ENCODE data around the gene FOXE3. TPM values are rescaled to one million over a fixed set of nuclear protein-coding genes. Genes with fewer than 3 reads are reported as not detected.

Gene FOXE3
- total RNA-seq, 2 donors from 2014 or later, result not detected

DNA sequence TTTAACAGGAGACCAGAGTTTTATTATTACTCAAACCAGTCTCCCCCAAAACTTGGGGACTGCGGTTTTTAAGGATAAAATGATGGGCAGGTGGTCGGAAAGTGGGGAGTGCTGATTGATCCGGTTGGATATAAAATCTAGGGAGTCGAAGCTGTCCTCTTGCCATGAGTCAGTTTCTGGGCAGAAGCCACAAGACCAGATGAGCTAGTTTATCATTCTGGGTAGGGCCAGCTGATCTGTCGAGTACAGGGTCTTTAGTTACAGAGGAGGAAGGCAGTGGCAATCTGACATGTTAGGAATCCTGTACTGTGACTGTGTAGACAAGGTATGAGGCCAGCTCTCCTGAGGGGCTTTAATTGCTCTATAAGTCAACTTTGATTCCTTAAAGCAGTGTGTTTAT is 22.9 kb upstream of the FOXE3 start:
- H3K36me3 Mint-ChIP-seq, result no peaks in the 10 kb centered on the region
- H3K27ac Mint-ChIP-seq, result no peak overlapping the region
- no peaks in the 10 kb centered on the region for H3K9me3 Mint-ChIP-seq
- H3K27me3 Mint-ChIP-seq, result peaks cover 0 to 7% of the 10 kb centered on the region in 2 donors
- DNase-seq (ENCODE audit: low spot score) (no peak), ATAC-seq (no peak)
- no peaks in the 10 kb centered on the region for H3K4me1 Mint-ChIP-seq (ENCODE audit: low read depth in 2 of 2)
- no peak overlapping the region for H3K4me3 Mint-ChIP-seq

DNA sequence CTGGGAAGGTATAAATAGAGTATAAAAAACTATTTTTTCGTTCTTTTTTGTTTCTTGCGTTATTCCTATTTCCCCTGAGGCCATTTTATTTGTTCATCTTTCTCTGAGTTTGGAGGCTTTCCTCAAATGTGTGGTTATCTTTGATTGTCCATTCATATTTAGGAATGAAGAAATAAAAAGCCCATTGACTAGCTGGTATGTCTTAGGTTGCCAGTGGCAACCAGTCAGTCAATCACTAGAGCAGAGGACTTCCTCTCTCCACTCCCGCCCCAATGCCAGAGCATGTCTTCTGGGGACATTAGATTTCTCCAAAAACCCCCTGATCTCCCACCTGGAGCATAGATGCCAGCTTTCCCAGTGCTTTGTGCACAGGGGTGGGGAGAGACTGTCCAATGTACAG is 20.7 kb upstream of the FOXE3 start:
- DNase-seq (ENCODE audit: low spot score) (no peak), ATAC-seq (no peak)
- H3K9me3 Mint-ChIP-seq, result no peaks in the 10 kb centered on the region
- no peak overlapping the region for H3K4me3 Mint-ChIP-seq
- H3K27ac Mint-ChIP-seq, result no peak overlapping the region
- H3K4me1 Mint-ChIP-seq (ENCODE audit: low read depth in 2 of 2), result no peaks in the 10 kb centered on the region
- no peaks in the 10 kb centered on the region for H3K36me3 Mint-ChIP-seq
- H3K27me3 Mint-ChIP-seq, result peaks cover 0 to 7% of the 10 kb centered on the region in 2 donors

DNA sequence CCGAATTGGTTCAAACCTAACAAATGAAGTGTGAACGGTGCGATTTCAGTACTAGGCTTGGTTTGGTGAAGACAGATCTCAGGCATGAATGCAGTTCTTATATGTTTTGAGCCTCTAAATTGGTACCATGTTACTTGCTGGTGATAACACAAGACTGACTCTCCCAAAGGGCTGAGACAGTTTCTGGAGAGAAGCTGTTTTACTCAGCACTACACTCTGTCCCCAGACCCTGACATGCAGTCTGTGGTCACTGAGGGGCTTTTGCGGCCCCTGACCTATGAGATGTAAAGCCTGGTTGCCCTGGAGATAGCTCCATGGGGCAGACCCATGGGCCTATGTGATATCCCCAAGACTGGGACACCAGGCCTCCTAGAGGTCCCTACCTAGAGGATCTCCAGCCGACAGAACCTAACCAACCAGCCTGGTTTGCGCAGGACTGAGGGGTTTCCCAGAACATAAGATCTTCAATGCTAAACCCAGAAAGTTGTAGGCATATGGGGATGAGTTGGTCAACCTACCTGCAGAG is 19.4 kb upstream of the FOXE3 start:
- no peak overlapping the region for H3K27ac Mint-ChIP-seq
- ATAC-seq (no peak), DNase-seq (ENCODE audit: low spot score) (no peak)
- H3K36me3 Mint-ChIP-seq, result no peaks in the 10 kb centered on the region
- no peaks in the 10 kb centered on the region for H3K4me1 Mint-ChIP-seq (ENCODE audit: low read depth in 2 of 2)
- H3K27me3 Mint-ChIP-seq, result peaks cover 8 to 11% of the 10 kb centered on the region in 2 donors
- no peak overlapping the region for H3K4me3 Mint-ChIP-seq
- no peaks in the 10 kb centered on the region for H3K9me3 Mint-ChIP-seq

DNA sequence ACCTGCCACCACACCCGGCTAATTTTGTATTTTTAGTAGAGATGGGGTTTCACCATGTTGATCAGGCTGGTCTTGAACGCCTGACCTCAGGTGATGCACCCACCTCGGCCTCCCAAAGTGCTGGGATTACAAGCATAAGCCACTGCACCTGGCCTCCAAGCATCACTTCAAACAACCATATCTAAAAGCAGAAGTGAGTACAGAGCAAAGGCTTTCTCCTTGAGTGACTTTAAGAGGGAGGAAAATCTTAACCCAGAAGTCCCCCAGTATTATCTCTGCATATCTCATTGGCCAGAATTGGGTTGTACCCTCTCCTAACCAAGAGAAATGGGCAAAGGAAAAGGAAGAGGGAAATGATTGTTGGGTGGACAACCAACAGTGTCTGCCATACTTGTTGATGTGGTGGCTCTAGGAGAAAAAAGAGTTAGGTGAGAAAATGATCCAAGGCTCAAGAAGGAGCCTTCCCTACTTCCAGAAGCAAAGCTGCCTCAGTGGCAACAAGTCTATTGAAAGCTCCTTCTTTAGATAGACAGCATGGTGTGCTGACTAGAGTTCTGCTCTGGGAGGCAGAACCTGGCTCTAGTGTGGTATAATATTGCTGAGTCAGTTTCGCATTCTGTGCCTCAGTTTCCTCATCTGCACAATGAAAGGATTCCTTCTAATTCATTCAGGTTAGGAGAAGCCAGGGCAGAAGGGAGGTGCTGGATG is 16.8 kb upstream of the FOXE3 start:
- no peak overlapping the region for H3K27ac Mint-ChIP-seq
- H3K27me3 Mint-ChIP-seq, result peaks cover 8 to 13% of the 10 kb centered on the region in 2 donors
- DNase-seq (ENCODE audit: low spot score) (no peak), ATAC-seq (no peak)
- no peaks in the 10 kb centered on the region for H3K36me3 Mint-ChIP-seq
- no peaks in the 10 kb centered on the region for H3K4me1 Mint-ChIP-seq (ENCODE audit: low read depth in 2 of 2)
- no peak overlapping the region for H3K4me3 Mint-ChIP-seq
- no peaks in the 10 kb centered on the region for H3K9me3 Mint-ChIP-seq

DNA sequence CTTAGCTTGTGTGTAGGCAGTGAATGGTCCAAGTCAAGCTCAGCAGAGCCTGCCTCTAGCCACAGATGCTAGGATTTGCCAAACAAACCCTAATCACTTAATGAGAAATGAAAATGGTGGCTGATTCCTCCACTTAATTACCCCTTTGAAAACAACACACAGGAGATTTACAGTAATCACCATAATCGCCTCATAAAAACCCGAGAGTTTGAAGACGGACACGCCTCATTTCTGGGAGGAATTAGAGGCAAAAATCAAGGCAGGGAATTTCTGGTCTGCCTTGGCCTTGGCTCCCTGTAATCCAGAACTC is 16.3 kb upstream of the FOXE3 start:
- H3K27ac Mint-ChIP-seq, result no peak overlapping the region
- ATAC-seq (no peak), DNase-seq (ENCODE audit: low spot score) (no peak)
- peaks cover 8 to 13% of the 10 kb centered on the region in 2 donors for H3K27me3 Mint-ChIP-seq
- H3K4me3 Mint-ChIP-seq, result no peak overlapping the region
- H3K36me3 Mint-ChIP-seq, result no peaks in the 10 kb centered on the region
- H3K4me1 Mint-ChIP-seq (ENCODE audit: low read depth in 2 of 2), result no peaks in the 10 kb centered on the region
- H3K9me3 Mint-ChIP-seq, result no peaks in the 10 kb centered on the region

DNA sequence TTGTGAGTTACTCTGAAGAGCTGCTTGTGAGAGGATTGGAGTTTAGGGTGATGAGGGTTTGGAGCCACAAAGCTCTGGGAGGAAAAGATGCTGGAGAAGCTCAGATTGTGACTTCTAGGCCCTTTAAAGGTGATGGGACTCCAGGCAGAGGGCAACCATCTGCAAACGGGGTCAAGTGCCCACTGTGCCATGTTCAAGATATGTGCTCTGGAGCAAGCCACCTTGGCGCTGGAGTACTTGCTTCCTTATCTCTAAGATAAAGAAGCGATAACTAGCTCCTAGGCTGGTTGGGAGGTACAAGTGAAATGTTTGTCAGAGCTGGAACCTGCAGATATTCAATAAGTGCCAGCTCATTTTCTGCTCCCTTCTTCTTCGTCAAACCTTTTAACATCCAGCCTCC is 14.3 kb upstream of the FOXE3 start:
- H3K27me3 Mint-ChIP-seq, result peaks cover 7 to 13% of the 10 kb centered on the region in 2 donors
- H3K9me3 Mint-ChIP-seq, result no peaks in the 10 kb centered on the region
- no peak for DNase-seq (ENCODE audit: low spot score)
- H3K27ac Mint-ChIP-seq, result no peak overlapping the region
- no peak for ATAC-seq
- no peaks in the 10 kb centered on the region for H3K36me3 Mint-ChIP-seq
- no peak overlapping the region for H3K4me3 Mint-ChIP-seq
- no peaks in the 10 kb centered on the region for H3K4me1 Mint-ChIP-seq (ENCODE audit: low read depth in 2 of 2)

DNA sequence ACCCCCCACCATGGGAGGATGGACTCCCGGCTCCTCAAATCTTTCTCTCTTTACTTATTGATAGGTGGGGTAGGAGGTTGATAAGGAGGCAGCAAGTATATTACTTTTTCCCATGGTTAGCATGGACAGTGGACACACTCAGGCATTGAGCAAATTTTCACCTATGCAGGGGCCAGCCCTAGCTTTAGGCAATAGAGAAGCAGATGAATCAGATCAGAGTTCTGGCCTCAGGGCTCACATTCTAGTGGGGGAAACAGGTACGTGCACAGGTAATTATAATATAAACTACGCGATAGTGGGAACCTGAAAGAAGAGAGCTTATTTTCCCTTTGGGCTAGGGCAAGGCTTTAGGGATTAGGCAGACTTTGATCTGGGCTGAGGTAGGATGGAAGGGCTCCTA is 13.5 kb upstream of the FOXE3 start:
- H3K9me3 Mint-ChIP-seq, result no peaks in the 10 kb centered on the region
- no peak for ATAC-seq

DNA sequence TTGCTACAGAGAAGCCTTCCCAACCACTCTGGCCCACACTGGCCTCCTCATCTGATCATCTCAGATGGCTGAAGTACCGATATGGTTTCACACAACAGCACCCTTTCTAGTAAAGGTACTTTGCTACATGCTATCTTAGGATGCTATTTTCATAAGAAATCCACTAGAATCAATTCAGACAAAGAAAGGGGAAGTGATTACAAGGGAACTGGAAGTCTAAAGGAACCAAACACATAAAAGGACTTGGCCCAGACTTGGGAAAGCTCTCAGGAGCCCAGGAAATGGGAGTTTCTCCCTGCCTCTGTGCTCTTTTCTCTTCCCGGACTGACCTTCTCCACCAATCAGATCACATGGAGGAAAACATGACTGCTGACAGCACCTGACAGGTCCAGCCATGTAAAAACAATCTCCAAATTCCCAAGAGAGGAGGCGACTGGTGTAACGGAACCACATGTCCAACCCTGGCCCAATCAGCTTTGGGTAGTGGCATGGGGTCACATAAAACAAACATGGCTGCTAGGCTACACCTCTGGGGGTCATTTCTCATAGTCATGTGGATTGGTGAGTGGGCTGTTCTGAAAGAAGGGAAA is 12.7 kb upstream of the FOXE3 start:
- Mint-ChIP-seq H3K9me3 (no peaks in the 10 kb centered on the region), H3K27ac (no peak overlapping the region), H3K4me1 (ENCODE audit: low read depth in 2 of 2) (no peaks in the 10 kb centered on the region), H3K4me3 (no peak overlapping the region), H3K36me3 (no peaks in the 10 kb centered on the region), H3K27me3 (peaks cover 7 to 13% of the 10 kb centered on the region in 2 donors)
- DNase-seq (ENCODE audit: low spot score) (no peak), ATAC-seq (no peak)

More for the DNA sequence above, 13.5 kb upstream of the FOXE3 start:
- Mint-ChIP-seq H3K27me3 (peaks cover 7 to 13% of the 10 kb centered on the region in 2 donors), H3K4me1 (ENCODE audit: low read depth in 2 of 2) (no peaks in the 10 kb centered on the region), H3K36me3 (no peaks in the 10 kb centered on the region), H3K4me3 (no peak overlapping the region), H3K27ac (no peak overlapping the region)
- no peak for DNase-seq (ENCODE audit: low spot score)

DNA sequence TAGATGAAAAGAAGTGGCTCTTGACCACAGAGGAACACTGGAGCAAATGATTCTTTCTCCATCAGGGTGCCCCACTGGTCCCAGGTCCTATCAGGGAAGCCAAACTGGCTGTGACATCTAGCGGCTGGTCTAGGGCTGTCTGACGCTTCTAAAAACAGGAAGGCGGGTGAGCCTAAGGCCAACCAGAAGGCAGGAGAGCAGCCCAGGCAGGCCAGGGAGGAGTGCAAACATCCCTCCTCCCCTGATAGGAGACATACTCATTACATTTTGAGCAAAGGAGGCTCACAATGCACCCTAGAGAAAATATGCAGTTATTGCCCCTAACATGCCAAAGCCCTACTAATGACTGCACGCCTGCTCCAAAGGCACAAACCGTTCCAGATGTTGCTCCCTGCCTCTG is 10.4 kb upstream of the FOXE3 start:
- no peak for ATAC-seq
- Mint-ChIP-seq H3K9me3 (no peaks in the 10 kb centered on the region), H3K4me1 (ENCODE audit: low read depth in 2 of 2) (no peaks in the 10 kb centered on the region), H3K4me3 (no peak overlapping the region), H3K27ac (no peak overlapping the region), H3K36me3 (no peaks in the 10 kb centered on the region), H3K27me3 (peaks cover 9 to 13% of the 10 kb centered on the region in 2 donors)
- DNase-seq (ENCODE audit: low spot score), result no peak

DNA sequence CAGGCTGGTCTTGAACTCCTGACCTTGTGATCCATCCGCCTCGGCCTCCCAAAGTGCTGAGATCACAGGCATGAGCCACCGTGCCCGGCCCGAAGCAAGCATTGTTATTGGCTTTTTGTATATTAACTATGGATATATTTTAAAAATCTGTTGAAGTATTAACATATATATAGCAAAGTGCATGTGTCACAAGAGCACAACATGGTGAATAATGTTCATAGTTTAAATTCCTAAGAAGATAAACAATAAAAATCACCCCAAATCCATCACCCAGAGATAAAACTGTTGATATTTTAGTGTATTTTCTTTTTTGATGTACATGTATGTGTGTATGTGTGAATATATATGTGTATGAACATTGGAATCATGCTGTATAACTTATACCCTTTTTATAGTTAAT is 9.1 kb upstream of the FOXE3 start:
- ATAC-seq (no peak), DNase-seq (ENCODE audit: low spot score) (no peak)
- no peaks in the 10 kb centered on the region for H3K4me1 Mint-ChIP-seq (ENCODE audit: low read depth in 2 of 2)
- H3K27ac Mint-ChIP-seq, result no peak overlapping the region
- H3K27me3 Mint-ChIP-seq, result peaks cover 5% of the 10 kb centered on the region in 2 donors
- H3K4me3 Mint-ChIP-seq, result no peak overlapping the region
- H3K36me3 Mint-ChIP-seq, result no peaks in the 10 kb centered on the region
- H3K9me3 Mint-ChIP-seq, result no peaks in the 10 kb centered on the region

DNA sequence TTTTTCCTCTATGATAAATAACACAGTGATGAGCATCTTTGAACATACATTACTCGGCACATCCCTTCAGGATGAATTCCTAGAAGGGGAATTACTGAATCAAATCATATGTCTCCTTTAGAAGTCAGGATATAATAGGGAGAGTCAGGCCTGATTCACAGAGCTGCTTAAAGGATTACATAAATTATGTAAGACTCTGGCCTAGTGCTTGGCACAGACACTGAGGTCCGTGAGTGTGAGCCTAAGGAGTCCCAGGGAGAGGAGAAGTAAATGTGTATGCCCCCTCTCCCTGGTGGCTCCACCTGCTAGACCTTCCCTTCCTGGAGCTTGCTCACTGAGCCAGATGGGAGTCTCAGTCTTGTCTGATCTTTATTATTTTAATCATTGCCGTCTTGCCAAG is 8.6 kb upstream of the FOXE3 start:
- Mint-ChIP-seq H3K4me3 (no peak overlapping the region), H3K9me3 (no peaks in the 10 kb centered on the region), H3K36me3 (no peaks in the 10 kb centered on the region), H3K27ac (no peak overlapping the region), H3K4me1 (ENCODE audit: low read depth in 2 of 2) (no peaks in the 10 kb centered on the region), H3K27me3 (peaks cover 5% of the 10 kb centered on the region in 2 donors)
- ATAC-seq, result no peak
- no peak for DNase-seq (ENCODE audit: low spot score)

DNA sequence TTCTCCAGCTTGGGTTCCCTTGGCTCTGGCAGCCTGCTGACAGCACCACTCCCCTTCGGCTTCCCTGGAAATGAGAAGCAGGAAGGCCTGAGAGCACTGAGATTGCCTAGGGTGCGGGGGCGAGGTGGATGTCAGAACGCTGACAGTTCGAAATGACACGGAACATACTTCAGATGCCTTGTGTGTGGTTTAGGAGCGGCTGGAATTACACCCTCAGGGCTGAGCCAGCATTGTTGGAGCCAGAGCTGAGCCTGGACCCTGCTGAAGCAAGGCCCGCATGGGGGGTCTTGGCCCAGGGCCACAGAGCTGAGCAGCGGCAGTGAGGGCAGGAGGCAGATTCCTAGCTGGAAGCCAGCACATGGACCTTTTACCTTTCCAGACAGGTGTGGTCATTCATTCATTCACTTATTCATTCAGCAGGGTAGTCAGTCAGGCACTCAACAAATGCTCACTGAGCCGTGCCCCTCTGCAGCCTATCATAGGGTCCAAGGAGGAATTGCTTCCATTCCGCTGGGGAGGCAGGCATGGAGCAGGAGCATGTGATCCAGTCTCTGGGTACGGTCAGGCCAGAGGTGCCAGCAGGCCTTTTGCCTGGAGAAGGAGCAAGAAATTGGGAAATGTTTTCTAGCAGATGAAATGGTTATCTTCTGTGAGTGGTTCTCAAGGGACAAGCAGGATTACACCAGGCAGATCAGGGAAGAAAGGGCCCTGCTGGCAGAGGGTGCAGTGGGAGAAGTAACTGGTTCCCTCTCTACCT is 6.6 kb upstream of the FOXE3 start:
- H3K4me3 Mint-ChIP-seq, result no peak overlapping the region
- H3K4me1 Mint-ChIP-seq (ENCODE audit: low read depth in 2 of 2), result no peaks in the 10 kb centered on the region
- peaks cover 9 to 10% of the 10 kb centered on the region in 2 donors for H3K27me3 Mint-ChIP-seq
- ATAC-seq, result no peak
- DNase-seq (ENCODE audit: low spot score), result no peak
- H3K27ac Mint-ChIP-seq, result no peak overlapping the region
- H3K9me3 Mint-ChIP-seq, result no peaks in the 10 kb centered on the region
- H3K36me3 Mint-ChIP-seq, result no peaks in the 10 kb centered on the region

DNA sequence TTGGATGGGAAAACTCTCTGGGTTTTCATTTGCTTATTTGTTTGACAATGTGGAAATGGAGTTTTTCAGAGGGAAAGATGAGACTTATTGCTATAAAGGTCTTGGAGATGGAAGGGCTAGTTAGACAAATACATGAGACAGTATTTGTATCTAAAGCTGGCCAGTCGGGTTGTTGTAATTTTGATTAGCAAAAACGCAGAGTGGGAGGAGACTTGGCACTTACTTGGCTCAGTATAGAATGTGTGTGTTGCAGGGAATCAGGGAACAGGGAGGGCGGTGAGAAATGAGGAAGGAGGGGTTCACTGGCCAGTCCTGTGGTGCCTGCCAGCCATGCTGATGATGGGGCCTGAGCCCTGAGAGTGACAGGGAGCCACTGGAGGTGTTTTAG is 6.0 kb upstream of the FOXE3 start:
- peaks cover 11% of the 10 kb centered on the region in 2 donors for H3K27me3 Mint-ChIP-seq
- H3K27ac Mint-ChIP-seq, result no peak overlapping the region
- no peaks in the 10 kb centered on the region for H3K4me1 Mint-ChIP-seq (ENCODE audit: low read depth in 2 of 2)

DNA sequence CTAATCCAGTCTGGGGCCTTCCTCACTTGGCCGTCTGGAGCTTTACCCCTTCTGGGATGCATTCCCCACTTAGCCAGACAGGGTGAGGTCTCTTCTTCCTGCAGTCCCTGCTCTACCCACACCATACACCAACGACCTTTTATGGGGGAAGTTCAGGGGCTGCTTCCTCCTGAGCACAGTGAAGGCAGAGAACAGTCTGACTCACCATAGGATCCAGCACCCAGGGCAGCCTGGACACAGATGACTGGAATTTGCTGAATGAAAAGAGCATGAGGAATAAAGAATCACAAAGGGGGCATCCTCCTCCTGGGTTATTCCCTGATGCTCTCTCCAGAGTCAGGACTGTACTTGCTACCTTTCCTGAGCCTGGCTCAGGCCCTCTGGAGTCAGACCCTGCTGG is 4.6 kb upstream of the FOXE3 start:
- Mint-ChIP-seq H3K36me3 (no peaks in the 10 kb centered on the region), H3K9me3 (no peaks in the 10 kb centered on the region), H3K27ac (no peak overlapping the region), H3K4me3 (no peak overlapping the region), H3K4me1 (ENCODE audit: low read depth in 2 of 2) (peaks cover 0 to 3% of the 10 kb centered on the region in 2 donors), H3K27me3 (peaks cover 17 to 23% of the 10 kb centered on the region in 2 donors)
- ATAC-seq (no peak), DNase-seq (ENCODE audit: low spot score) (no peak)

More for the DNA sequence above, 6.0 kb upstream of the FOXE3 start:
- DNase-seq (ENCODE audit: low spot score) (no peak), ATAC-seq (no peak)
- H3K4me3 Mint-ChIP-seq, result no peak overlapping the region
- H3K9me3 Mint-ChIP-seq, result no peaks in the 10 kb centered on the region
- H3K36me3 Mint-ChIP-seq, result no peaks in the 10 kb centered on the region

All from natural killer cell treated with Interleukin-12 subunit alpha and Interleukin-12 subunit beta and Interleukin-15 and Interleukin-18, amount 100 ng/mL, for 72 hours (primary cell).